Cerebellar cortex (tissue), 1 donor: Measurements from ENCODE around the gene SMYD1.
A peak's percentile ranks its signal among the peaks of the same experiment; 100 is the strongest.
"Not testable (repeated sequence)": the region's sequence is repeated elsewhere in the genome, so short reads cannot be mapped to it uniquely, and the experiment has no call there.

Source experiments
- DNase-seq: peaks from one replicate; pipeline ENCODE4 v3.0.0-alpha.2; 2015; ENCODE audit warnings: low spot score

Gene SMYD1

DNA sequence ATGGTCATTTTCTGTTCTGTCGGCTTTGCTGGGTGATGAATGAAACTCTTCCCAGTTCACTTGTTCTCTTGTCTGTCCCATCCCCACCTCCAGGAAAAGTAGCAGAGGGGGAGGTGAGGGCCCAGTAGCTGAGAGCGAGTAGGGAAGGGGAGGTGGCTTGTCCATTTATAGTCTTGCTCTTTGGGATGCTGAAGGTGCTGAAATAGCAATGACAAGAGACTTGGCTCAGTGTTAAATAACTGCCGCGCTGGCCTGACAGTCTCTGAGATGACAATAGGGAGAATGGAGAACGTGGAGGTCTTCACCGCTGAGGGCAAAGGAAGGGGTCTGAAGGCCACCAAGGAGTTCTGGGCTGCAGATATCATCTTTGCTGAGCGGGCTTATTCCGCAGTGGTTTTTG, at the start of gene SMYD1:
Gene SMYD1, plus strand, starts transcription at position 228 of the 400 bp plus-strand sequence. Its CDS starts 40 bp downstream, at position 268.
- no peak for DNase-seq

DNA sequence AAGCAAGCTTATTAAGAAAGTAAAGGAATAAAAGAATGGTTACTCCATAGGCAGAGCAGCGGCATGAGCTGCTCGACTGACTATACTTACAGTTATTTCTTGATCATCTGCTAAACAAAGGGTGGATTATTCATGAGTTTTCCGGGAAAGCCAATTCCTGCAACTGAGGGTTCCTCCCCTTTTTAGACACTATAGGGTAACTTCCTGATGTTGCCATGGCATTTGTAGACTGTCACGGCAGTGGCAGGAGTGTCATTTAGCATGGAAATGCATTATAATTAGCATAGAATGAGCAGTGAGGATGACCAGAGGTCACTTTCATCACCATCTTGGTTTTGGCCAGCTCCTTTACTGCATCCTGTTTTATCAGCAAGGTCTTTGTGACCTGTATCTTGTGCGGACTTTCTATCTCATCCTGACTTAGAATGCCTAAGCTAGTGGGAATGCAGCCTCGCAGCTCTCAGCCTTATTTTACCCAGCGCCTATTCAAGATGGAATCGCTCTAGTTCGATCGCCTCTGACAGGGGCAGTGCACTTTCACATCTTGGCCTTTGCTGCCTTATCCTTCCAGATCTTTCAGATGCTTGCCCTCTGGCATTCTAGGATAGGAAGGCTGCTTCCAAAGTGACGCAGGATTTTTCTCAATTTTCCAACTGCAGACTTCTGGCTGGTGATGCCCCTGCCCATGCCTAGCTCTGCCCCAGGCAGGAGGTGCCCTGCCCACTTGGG, 49.4 kb upstream of the SMYD1 start:
- not testable (repeated sequence) for DNase-seq

DNA sequence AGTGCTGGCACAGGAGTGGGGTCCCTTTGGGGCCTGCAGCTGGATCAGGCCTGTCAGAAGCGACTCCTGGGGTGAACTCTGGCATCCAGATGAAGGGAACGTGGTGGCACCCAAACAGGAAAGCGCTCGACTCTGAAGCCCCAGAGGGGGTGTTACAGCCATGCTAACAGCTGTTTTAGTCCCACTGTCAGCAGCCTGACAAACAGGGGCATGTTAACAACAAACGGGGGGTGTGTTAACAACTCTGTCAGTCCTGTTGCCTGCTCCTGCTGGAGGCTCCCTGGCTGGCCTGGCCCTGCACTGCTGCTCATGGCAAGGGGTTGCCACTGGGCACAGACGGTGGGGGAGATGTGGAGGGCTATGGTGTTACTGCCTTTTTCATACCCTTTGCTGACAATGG, 48.7 kb upstream of the SMYD1 start:
- DNase-seq = no peak

DNA sequence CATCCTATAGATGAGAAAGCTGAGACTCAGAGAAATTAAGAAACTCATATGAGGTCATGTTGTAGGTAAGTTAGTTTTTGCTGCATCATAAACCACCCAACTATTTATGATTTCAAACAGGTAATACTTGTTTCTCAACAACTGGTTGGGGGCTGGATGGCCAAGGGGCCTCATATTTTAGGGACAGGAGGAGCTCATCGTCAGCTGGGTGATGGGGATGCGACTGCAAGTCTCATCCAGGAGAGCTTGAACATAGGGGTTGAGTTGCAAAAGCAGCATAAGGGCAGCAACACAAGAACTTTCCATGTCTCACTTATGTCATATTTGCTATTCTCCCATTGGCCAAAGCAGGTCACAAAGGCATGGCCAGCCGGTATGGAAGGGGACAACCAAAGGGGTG, 47.6 kb upstream of the SMYD1 start:
- no peak for DNase-seq

DNA sequence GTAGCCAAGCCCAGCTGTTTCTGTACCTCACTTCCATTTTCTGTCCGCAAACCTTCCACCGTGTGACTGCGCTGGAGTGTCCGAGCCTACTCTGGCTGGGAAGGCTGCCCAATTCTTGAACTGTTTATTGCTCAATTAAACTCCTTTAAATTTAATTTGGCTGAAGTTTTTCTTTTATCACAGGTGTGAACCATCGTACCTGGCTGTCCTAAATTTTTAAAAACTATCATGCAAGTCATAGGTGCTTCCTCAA, 45.0 kb upstream of the SMYD1 start:
- DNase-seq = no peak

DNA sequence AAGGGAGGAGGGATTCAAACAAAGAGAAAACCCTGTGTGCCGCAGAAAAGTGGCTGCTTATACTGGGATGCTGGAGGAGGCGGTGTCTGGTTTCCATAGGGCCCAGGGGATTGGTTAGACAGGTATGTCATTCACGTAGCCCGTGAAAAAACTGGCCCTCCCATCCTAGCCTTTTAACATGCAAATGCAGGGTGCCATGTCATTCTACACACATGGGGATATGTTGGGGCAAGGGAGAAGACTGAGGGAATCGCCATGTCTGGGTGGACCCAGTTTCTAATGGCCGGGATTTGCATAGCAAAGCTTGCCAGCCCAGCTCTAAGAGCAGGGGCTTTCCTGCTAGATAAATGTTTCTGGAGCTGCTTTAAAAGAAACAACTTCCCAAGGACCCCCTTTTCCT, 43.1 kb upstream of the SMYD1 start:
- no peak for DNase-seq

DNA sequence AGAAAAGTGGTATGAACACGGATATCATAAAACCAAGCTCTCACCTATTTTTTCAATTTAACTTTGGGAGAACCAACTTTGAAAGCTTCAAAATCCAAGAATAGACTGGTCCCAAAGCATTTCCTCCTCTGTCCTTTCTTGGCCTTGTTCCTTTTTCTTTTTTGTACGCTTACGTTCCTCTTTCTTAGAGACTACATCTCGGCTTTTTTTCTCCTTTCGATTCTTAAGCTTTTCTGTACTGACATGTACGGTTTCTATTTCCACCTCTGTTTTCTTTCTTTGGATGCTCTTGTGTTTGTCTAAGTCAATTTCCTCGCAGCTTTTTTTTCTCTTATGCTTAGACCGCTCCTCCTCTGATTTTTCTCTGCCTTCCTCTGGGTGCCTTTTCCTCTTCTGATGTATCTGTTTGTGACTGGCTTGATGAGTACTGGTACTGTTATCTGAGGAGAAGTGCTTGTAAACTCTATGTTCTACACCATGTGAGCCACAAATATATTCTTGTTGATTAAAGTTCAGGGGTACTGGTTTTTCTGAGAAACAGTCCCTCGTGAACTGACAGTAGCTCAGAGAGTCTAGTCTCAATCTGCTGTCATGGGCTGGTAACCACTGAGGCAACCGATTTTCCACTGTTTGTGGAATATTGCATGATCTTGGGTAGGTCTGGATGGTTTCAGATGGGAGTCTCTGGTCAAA, 39.8 kb upstream of the SMYD1 start:
- no peak for DNase-seq

DNA sequence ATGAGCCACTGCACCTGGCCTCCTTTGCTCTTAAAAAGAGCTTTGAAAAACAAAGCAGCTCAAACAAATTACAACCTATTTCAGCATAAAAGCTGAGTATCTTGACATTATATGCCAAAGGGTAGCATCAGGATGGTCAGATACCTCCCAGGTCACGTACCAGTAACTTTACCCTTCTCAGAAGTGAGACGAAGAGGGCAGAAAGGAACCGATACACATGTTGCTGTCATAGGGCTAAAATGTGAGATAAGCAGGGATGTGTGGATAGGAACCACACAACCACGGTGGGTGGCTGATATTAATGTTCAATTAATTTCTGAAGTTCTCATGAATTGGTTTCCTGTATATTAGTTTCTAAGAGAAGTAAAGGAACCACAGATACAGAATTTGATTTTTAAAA, 38.7 kb upstream of the SMYD1 start:
- DNase-seq = no peak

DNA sequence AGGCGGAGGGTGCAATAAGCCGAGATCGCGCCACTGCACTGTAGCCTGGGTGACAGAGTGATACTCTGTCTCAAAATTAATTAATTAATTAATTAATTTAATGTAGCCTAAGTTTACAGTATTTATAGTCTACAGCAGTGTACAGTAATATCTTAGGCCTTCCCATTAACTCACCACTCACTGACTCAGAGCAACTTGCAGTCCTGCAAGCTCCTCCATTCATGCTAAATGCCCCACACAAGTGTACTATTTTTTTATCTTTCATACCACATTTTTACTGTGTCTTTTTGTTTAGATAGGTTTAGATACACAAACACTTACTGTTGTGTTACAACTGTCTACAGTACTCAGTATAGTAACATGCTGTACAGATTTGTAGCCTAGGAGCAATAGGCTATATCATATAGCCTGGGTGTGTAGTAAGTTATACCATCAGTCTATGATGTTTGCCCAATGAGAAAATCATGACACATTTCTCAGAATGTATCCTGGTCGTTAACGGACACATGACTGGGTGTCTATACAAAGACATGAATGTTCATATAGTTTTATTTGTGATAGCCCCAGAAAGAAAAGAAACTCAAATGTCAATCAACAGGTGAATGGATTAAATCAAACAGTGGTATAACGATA, 35.4 kb upstream of the SMYD1 start:
- DNase-seq = no peak

DNA sequence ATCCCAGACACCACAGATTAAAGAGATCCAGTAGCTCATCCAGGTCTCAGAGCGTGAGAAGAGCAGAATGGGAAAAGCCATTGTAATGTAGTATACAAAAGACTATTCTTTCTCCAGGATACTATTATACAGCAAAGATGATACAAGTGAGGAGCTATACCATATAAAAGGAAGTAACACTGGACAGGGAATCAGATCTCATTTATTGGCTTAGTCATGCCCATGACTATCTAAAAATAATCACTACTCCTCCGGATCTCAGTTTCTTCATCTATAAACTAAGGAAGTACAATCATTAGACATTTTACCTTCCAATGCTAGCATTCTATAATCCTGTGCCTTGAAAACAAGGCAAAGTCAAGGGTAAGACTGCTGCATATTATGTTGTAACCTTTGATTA, 31.4 kb upstream of the SMYD1 start:
- no peak for DNase-seq

DNA sequence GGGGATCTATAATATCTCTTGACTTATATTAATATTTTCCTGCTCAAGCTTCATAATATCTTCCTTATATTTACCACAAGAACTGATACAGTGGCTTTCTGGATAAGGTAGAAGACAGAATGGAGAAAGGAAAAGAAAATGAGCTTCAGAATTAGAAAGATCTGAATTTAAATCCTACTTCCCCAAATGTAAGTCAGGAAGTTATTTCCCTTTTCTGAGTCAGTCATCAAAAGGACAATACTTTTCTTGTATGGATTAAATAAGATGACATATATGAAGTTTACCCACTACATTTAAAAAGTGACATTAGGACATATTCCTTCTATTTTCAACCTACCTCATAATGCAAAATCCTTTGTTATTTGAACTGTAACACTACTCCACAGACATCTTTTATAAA, 31.0 kb upstream of the SMYD1 start:
- no peak for DNase-seq

DNA sequence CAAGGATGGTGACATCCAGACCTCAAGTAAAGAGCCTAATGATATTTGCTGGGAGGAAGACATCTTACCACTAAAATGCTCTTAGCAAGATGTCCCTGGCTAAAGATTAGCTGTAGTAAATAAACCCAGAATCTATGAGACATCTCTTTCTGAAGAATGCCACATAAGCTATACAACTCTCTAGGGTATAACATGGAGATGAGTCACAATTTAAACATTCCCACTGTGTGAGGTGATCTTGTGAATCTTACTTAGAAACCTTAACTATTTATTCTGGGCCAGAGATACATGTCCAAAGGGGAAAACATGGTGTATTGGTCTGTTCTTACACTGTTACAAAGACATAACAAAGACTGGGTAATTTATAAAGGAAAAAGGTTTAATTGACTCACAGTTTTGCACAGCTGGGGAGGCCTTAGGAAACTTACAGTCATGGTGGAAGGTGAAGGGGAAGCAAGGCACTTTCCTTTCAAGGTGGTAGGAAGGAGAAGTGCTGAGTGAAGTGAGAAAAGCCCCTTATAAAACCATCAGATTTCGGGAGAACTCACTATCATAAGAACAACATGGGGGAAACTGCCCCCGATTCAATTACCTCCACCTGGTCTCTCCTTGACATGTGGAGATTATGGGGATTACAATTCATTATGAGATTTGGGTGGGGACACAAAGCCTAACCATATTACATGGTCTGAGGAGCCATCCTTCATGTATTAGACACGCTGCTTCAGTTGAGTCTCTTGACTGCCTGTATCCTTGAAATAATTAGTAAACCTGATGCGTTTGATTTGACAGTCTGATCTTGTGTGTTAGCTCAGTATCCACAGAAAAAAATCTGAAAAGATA, 29.1 kb upstream of the SMYD1 start:
- no peak for DNase-seq

DNA sequence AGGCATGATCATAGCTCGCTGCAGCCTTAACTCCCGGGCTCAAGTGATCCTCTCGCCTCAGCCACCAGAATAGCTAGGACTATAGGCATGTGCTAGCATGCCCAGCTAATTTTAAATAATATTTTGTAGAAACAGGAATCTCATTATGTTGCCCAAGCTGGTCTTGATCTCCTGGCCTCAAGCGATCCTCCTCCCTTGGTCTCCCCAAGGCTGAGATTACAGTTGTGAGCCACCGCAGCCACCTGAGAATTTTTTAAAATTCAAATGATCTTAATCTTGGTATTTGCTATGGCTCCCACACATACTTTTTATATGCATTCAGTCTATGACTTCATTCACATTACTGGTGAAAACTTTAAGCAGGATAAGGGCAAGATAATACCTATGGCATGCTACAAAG, 25.1 kb upstream of the SMYD1 start:
- no peak for DNase-seq

DNA sequence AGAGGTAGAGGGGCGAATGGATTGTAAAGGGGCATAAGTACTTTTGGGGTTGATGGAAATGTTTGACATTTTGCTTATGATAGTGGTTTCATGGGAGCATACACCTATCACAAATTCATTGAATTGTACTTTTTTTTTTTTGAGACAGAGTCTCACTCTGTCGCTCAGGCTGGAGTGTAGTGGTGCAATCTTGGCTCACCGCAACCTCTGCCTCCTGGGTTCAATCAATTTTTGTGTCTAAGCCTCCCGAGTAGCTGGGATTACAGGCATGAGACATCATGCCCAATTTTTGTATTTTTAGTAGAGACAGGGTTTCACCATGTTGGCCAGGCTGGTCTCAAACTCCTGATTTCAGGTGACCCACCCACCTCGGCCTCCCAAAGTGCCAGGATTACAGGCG, 22.1 kb upstream of the SMYD1 start:
- not testable (repeated sequence) for DNase-seq

DNA sequence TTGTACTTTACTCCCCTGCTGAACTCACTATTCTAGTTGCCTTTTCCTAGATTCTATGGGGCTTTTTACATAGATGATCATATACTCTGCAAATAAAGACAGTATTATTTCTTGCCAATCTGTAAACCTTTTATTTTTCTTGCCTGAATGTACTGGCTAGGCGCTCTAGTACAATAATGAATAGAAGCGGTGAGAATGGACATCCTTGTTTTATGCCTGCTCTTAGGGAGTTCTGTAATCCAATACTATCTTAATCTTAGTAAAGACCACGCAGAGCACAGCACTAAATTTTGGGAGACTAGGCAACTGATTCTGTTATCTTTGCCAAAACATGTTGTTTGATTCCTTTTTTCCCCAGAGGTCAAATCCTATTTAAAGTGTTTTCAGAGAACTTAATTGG, 19.1 kb upstream of the SMYD1 start:
- DNase-seq = no peak

DNA sequence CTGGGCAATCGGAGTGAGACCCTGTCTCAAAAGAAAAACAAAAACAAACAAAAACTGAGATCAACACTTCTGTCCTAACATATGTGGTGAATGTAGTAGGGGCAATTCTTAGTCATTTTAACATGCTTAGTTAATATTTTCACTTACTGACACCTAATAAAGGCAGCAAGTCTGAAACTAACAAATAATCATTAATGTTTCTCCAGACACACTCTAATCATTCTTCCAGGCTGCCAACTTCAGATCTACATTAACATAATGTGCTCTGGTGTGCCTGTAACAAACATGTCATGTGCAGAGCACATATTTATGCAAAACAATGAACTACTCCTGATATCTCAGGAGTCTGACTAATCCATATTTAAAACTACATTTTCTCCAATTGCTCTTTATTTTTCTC, 18.0 kb upstream of the SMYD1 start:
- DNase-seq = no peak

DNA sequence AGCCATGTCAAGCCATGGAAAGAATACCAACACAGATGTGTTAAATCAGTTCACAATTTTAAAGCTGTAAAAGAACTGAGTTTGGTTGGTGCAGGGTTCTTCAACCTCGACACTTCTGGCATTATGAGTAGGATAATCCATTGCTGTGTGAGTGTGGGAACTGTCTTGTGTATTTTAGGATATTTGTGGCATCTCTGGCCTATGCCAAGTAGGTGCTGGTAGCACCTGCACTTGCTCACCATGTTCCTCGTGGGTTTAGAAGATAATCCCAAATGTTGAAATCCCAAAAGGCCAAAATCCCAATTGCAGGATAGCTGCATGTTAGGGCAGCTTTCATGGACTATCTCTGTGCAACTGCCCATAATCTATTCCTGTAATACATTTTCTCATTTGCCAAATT, 15.8 kb upstream of the SMYD1 start:
- no peak for DNase-seq

DNA sequence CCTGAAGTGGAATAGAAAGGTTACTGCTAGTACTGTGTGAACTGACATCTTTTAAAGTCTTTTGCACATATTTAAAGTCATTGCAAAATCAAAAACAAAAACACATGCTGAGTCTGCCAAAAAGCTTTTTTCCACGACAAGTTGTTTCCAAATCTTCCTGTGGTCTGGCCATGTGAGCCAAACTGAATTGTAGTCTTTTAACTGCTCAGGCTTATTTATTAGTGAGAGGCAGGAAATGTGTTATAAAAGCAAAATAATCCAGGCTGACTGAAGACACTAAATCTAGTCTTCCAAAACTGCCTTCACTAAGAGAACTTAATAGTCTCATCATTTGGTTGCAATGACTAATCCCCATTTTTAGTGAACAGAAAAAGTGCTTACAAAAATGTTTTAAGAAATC, 14.3 kb upstream of the SMYD1 start:
- peak; percentile 9 for DNase-seq

DNA sequence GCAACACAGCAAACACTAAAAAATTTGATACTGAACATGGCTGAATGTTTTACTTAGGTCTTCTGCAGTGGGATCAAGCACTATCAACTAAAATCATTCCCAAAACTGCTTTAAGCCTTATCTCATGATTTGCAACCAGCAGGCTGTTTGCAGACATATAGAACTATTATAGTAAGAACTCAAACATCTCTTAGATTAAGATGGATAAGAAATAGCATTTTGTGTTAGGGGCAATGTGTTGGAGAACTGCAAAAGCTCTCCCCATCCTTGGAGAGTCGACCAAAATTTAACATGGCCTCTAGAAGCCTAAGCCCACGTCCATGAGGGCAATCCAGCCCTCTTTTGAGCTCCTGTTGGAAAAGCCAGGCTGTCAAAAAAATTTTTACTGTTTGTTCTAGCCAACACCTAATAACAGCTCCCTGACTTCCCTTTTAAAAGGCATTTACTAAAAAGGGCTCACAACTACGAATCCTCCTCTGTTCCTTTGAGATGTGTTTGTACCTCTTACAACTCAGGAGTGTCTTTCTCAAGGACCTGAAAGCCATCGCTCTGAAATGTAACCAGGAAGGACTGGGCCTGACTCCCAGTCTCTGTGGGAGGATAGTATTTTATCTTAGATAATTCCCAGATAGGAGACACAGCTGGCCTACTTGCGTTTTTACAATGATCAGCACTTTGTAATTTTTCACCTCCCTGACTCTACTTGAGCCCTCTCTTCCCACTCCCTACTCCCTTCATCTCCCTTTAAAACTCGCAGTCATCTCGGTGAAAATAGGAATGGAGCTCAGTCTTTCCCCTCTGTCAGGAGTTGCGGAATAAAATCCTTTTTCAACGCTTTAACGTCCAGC, 13.5 kb upstream of the SMYD1 start:
- DNase-seq = no peak

DNA sequence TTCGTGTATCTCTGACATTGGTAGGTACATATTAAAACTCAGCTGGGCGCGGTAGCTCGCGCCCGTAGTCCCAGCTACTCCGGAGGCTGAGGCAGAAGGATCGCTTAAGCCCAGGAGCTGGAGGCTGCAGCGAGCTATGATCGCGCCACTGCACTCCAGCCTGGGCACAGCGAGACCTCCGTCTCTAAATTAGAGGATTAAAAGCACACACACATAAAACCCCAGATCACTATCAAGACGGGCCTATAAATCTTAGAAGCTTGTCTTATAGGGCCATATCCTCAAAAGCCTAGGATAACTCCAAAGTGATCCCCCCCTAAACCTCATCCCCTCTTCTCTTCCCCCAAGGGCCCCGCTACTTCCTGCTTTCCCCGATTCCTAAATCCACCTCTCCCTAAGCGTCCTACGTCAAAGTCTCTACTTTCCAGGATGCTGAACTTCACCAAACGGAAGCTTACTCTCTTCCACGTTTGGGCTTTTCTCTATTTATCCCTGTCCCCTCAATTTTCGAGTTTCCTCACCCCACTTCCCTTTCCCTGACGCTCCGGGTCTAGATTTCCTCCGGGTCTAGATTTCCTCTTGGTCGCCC, 12.7 kb upstream of the SMYD1 start:
- peak; percentile 32 for DNase-seq

DNA sequence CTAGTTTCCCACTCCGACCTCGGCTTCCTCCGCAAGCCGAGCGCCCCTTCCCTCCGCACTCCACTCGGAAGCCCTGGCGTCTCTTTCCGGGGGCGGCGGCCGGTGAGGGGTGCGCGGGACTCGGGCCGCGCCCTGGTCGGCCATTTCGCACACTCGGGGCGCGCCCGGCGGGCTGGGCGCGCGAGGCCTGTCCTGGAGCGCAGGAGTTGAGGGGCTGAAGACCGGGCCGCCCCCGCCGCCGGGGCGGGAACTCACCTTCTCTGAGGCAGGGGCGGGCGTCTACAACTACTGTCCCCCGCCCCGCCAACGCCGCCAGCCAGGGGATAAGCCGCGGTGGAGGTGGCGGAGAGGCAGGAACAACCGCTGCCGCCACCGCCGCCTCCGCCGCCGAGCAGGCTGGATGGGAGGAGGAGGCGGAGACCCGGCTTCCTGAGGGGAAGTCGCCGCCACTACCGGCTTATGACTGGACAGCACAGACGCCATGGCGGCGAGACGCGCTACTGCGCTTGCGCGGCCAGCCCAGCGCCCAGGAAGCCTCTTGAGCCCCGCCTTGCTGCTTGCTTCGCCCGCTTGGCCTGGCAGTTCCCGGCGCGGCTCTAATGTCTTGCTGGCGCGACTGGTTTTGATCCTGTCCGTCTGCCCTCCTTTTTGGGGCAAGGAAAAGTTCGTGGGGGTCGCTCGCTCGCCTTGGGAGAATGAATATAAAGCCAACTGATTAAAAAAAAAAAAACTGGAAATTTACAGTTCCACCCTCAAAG, 12.1 kb upstream of the SMYD1 start, which contains the start of gene KRCC1:
Gene KRCC1, minus strand, starts transcription at position 413 of the 758 bp plus-strand sequence. CDS start 27,220 bp downstream, outside the sequence.
- peak; percentile 96 for DNase-seq
